GM18907 (cell line): Measurements from ENCODE around the gene NFX1.
"Not testable (repeated sequence)": the region's sequence is repeated elsewhere in the genome, so short reads cannot be mapped to it uniquely, and the experiment has no call there.

Experiments
- ATAC-seq: cut with Tn5 transposase; IDR thresholded peaks from one replicate; pipeline ENCODE4 v1.9.1; 2021; ENCODE audit warnings: mild to moderate bottlenecking, moderate library complexity; ENCODE audit not compliant: unreplicated experiment

The NFX1 gene

DNA sequence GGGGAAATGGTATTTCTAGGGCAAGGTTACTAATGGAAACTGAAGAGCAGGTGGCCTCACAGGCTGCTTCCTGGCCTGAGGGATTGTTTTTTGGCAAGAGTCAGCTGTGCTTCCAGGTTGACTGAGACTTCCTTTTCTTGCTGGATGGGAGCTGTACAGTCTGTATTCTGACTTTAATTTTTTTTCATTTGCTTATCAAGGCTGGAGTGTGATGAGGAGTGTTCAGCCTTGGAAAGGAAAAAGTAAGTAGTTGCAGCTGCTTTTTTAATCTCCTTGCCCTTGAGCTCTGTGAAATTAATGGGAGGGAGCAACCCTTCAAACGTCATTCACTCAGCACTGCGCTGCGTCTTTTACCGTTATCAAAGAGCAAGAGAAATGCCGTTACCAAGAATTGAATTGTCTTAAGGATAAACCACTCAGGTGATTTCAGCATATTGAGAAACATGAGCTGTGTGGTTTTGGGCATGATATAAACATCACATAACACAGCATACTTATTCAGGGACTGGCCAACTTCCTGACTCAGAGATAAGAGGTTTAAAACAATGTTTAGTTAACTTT is 64.4 kb downstream of the NFX1 start:
- ATAC-seq: no peak

DNA sequence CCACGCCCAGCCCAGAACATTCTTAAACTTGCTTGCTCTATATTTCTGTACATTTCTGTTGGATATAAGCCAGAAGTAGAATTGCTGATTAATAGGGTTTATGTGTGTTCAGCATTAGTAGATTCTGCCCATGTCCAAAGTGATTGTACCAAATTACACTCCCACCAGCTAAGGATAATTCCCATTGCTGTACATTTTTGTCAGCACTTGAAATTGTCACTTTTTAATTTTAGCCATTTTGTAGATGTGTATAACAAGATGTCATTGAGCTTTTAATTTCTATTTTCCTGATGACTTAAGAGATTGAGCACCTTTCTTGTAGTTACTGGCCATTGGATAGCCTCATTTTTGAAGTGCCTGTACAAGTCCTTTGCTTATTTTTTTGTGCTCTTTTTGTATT is 65.6 kb downstream of the NFX1 start:
- no peak for ATAC-seq

DNA sequence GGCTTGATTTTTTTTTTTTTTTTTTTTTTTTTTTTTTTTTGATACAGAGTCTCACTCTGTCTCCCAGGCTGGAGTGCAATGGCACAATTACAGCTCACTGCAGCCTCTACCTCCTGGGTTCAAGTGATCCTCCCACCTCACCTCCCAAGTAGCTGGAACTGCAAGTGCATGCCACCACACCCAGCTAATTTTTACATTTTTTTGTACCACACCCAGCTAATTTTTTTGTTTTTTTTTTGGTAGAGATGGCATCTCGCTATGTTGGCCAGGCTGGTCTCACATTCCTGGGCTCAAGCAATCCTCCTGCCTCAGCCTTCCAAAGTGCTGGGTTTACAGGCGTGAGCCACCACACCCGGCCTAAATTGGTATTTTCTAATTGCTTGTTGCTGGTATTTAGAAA is 68.3 kb downstream of the NFX1 start:
- not testable (repeated sequence) for ATAC-seq

DNA sequence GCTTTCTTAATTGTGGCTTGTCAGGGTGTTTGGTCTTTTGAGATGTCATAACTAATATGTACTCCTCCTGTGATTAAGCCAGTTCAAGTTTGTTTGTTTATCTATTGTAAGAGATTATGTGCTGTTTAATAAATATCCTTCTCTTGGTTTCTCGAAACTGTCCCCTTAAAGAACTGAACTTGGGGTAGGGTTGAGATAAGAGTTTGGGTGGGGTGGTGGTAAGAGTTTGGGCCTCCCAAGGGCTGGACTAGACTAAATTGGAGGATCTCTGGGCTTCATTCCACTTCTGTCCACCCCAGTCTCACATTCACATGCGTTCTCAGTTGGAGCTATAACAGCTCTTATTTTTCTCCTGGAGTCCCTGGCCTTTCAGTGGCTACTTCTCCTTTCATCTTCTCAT is 73.8 kb downstream of the NFX1 start:
- ATAC-seq: no peak

DNA sequence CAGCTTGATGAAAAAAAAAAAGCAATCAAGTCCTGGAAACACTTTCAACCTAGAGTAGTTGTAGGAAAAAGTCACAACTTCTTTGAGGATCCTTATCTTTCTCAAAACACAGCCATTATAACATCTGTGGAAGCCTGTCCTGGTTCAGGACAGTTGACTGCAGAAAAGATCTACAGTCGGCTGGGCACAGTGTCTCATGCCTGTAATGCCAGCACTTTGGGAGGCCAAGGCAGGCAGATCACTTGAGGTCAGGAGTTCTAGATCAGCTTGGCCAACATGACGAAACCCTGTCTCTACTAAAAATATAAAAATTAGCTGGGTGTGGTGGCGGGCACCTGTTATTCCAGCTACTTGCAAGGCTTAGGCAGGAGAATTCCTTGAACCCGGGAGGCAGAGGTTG is 74.5 kb downstream of the NFX1 start:
- ATAC-seq: not testable (repeated sequence)

DNA sequence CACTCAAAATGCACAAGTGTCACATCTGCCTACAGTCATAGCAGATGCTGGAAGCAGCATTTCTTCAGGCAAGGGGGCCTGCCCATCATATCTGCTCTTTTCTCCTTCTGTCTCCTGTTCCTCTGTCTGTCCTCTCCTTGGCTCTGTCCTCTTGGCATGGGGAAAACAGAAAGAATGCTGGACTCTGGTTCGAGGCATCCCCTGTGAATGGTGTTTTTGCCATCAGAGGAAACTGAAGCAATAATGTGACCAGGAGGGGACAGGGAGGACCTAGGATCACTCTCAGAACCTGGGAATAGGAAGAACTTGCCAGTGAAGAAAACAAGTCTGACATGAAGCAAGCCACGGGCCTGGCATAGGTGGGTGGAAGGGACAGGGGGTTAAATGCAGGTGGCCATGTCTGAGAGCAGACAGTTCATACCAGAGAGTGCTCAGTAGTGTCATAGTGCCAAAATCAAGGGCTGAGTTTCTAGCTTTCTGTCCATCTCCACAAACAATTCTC is 76.7 kb downstream of the NFX1 start:
- ATAC-seq: no peak

DNA sequence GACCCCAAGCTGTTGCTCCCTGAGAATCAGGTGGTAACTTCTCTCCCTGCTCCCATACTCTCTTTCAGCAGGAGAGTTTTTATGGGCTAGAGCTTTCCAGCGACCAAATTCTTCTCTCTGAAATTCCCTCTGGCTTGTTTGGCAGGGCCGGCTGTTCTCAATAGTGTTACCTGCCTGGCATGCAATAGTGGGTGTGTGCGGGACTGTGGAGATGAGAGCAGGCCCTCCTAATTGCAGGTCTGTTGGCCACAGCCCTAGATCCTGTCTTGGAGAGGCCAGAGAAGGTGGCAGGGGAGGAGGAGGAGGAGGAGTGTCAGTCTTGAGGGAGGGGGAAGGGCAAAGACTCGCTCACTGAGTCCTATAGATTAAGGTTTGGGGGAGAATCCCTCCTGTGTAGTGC is 82.6 kb downstream of the NFX1 start:
- no peak for ATAC-seq

DNA sequence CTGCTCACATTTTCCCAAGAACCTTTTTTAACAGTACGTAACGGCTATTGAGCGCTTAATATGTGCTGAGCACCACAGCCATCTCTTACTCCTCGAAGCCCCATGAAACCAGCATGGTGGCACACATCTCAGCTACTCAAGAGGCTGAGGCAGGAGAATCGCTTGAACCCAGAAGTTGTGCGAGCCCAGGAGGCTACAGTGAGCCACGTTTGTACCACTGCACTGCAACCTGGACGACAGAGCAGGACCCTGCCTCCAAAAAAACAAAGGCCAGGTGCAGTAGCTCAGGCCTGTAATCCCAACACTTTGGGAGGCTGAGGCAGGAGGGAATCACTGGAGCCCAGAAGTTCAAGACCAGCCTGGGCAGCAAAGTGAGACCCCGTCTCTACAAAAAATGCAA is 83.9 kb downstream of the NFX1 start:
- ATAC-seq: no peak

DNA sequence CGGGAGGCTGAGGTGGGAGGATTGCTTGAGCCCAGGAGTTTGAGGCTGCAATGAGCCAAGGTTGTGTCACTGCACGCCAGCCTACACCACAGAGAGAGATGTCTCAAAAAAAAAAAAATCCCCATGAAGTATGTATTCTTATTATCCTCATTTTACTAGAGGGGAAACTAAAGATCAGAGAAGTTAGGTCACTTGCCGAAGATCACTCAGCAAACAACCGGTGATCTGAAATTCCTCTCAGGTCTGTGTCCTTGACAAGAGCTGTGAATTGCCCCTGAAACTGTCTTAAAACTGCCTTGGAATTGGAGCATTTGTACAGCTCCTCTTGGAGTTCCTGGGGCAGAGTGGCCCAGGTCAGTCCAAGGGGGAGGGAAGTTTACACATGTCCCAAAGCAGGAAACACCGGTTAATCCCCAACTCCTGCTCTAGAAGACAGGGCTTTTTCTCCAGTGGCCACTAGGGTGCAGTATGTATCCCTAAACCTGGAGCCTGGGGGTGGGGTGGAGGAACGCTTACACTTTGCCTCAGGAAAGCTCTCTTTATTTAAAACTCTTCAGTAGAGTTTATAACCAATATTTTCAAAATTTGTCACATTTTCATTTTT is 84.4 kb downstream of the NFX1 start:
- peak; percentile 65 for ATAC-seq

DNA sequence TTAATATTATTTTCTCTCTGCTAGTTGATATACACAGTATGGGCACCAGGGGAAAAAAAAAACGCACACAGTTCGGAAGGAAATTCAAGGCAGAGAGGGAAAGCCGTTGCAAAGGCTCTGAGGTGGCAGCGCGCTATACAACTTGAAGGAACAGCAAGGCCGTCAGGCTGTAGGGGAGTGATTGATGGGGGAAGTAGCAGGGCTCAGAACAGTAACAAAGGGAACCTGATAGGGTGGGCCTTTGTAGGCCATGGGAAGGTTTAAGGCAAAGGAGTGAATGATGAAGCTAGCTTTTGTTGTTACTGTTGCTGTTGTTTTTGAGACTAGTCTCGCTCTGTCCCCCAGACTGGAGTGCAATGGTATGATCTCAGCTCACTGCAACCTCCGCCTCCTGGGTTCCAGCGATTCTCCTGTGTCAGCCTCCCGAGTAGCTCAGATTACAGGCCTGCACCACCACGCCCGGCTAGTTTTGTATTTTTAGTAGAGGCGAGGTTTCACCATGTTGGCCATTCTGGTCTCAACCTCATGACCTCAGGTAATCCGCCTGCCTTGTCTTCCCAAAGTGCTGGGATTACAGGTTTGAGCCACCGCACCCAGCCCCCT is 85.0 kb downstream of the NFX1 start:
- ATAC-seq: no peak

DNA sequence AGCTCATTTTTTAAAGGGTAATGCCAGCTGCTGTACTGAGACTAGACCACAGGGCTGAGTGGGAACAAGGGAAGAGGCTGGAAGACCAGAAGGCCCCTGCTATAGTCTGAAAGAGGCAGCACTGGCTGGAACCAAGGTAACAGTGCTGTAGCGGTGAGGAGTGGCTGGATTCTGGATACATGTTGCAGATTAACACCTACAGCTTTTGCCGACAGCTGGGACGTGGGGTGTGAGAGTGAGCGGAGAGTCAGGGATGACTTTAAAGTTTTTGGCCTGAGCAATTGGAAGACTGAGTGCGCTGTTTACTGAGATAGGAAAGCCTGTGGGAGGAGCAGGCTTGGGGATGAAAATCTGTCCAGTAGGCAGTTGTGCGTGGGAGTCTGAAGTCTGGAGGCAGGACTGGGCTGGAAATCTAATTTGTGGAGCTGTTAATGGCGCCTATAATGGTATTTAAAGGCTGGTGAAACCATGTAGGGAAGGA is 85.6 kb downstream of the NFX1 start:
- ATAC-seq: no peak

DNA sequence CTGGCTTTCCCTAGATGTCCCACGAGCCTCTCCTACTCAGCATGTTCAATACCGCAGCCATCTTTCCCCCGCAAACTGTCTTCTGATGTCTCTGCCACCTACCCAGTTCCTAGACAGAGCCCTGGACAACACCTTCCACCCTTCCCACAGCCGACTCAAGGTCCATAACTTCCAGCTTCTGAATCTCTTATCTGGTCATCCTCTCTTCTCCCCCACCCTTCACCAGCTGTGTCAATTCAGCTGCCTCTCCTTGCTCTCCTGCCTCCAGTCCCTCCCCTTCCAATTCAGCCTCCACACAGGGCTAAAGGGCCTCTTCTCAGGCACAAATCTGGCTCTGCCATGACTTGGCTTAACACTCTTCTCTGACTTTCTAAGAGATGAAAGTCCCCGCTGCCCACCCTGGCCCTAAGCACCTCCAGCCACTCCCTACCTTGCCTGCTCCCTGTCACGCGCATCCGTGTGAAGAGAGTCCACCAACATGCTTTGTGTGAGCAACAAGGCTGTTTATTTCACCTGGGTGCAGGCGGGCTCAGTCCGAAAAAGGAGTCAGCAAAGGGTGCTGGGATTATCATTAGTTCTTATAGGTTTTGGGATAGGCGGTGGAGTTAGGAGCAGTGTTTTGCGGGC is 86.9 kb downstream of the NFX1 start:
- ATAC-seq: no peak

DNA sequence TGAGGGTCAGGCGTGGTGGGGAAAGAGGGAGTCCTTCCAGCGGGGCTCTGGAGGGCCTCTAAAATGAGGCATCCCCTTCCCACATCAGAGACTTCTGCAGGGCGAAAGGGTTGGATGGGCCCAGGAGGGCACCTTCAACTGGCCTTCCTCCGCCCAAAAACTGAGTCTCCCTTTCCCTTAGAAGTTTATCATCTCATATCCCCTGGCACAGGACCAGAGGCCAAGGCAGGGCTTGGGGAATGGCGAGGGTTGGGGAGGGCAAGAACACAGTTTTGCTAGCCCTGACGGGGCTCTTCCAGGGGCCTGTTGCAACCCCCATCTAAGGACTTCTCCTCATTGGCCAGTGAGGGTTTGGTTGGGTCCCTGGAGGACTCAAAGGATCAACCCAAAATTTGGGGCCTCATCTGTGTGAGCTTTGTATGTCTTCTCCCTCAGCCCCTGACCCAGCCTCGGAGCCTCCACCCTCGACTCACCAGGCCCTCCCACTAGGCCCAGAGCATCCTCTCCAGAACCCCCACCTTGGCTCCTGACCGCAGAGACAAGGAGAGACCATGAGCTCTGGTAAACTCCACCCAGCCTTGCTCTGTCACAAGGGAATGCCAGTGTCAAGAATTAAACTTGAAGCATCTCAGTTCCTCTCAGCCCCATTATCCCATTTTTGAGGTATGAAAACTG is 87.9 kb downstream of the NFX1 start:
- no peak for ATAC-seq

DNA sequence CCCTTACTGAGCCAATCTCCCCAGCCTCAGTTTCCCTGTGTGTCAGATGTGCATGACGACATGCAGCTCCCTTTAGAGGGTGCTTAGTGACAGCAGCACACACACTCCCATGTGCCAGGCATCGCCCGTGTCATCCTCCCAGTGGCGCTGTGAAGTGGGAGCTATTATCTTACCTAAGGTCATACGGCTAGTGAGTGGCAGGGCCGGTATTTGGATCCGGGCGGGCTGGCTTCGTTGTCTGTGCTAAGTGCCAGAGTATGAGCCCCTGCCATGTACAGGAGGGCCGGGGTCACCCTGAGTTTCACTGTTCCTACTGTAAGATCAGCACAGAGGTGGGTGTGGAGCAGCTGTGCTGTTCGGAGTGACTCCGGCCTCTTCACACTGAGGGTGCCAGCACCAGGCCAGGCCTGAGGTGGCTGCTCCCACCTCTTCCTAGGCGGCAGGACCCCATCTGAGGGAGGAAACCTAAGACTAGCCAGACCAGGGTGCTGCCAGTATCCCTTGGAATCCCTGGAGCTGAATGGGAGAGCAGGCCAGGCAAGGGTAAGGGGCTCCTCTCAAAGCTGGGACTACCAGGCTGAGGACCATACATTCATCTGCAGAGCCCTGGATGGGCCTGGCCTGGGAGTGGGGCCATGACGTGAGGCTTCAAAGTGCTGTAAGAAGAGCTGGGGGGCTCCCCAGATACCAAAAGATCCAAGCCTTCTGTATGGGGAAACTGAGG is 89.5 kb downstream of the NFX1 start:
- ATAC-seq: no peak

DNA sequence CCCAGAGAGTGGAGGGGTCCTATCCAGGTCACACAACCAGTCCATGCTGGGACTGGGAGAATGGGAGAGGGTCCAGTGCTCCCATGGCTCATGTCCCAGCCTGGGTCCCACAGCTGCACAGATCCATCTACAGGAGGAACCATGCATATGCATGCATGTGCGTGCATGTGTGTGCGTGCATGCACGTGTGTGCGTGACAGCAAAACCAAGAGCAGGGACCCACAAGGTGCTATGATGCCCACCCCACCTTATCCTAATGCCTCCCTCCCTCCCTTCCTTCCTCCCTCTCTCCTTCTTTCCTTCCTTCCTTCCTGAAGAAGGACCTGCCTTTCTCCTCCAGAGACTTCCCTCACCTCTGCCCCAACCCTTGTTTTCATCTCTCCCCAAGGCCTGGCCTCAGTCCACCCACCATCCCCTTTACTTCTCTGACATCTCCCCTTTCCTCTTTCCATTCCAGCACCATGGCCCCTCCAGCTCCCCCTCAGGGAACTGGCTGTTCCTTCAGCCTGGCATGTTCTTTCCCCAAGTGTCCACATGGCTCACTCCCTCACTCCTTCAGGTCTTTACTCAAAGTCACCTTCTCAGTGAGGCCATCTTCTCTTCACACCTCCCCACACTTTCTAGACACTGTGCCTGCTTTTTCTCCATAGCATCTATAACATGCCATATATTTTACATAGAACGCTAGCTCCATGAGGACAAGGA is 90.2 kb downstream of the NFX1 start:
- ATAC-seq: no peak

DNA sequence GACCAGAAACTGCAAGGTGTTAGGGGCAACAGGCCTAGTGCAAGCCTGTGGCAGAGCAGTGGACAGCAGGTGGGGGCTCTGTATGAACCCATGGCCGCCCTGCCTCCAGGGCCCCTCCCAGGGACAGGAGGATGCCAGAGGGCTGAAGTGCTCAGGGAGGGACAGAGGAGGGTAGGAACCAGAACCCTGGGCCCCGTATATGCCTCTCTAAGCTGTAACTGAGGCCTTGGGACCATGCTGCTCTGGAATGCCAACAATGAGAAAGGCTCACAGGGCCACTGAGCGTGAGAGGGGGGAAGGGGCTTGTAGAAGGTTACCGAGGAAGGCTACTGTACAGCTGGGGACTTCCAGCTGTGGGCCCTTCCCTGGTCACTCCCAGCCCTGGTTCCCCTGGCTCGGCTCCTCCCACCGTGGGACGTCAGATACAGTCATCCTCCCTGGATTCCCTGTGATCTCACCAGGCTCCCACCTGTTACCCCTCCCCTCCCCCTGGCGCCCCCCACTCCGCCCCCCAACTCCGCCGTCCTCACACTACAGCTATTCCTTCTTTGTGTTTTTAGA is 91.0 kb downstream of the NFX1 start:
- no peak for ATAC-seq

DNA sequence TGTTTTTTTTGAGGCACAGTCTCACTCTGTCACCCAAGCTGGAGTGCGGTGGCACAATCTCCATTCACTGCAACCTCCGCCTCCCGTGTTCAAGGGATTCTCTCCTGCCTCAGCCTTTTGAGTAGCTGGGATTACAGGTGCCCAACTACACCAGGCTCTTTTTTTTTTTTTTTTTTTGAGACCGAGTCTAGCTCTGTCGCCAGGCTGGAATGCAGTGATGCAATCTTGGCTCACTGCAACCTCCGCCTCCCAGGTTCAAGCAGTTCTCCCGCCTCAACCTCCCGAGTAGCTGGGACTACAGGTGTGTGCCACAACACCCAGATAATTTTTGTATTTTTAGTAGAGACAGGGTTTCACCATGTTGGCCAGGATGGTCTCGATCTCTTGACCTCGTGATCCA is 92.1 kb downstream of the NFX1 start:
- not testable (repeated sequence) for ATAC-seq

DNA sequence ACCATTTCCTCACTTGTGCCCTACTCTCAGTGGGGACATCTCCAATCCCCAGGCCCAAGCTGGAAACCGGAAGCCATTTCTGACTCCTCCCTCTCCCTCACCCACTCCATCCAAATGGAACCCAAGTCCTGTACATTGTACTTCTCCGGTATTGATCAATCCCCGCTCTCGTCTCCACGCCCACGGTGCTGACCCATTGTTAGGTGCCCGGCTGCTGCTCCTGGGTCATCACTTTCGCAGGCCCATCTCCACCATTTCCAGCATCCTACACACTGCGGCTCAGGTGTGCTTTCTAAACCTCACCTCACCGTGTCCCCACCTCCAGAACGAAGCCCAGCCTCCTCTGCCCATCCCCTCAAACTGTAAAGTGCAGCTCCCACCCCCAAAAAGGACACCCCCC is 93.1 kb downstream of the NFX1 start:
- ATAC-seq: not testable (repeated sequence)

DNA sequence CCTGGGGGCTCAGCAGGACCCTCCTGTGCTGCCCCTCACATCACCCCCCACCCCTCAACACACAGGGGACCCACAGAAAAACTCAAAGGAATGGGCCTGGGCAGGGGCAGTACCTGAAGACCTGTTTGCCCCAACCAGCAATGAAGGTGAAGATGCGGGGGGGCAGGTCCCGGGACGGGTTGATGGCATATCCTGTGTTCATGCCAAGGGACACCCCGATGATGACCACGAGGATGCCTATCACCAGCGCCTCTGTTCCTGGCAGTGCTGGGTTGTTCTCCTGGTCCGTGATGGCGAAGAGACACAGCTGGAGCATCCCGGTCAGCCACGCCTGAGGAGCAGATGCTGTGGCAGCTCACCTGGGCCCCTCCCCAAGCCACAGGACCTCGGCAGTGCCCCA is 95.2 kb downstream of the NFX1 start:
- ATAC-seq: not testable (repeated sequence)
